DND-41 (cell line): ENCODE measurements around the gene ABHD17C.

Experiments used
- ATAC-seq: fragments of 200-7000 bp; cut with Tn5 transposase; 3 replicates; pipeline ENCODE4 v1.9.1; 2021; ENCODE audit warnings: low read depth; ENCODE audit not compliant: insufficient read depth
- DNase-seq: peaks from one replicate; pipeline ENCODE4 v3.0.0-alpha.2; 2020
- H2AFZ ChIP-seq: 2 replicates; pipeline ENCODE4 v1.6.0; 2012; ENCODE audit warnings: low read depth, low read length
- H3K27ac ChIP-seq: 2 replicates; pipeline ENCODE4 v1.5.1; 2012; ENCODE audit warnings: low read length, inconsistent platforms
- H3K27me3 ChIP-seq: fragments of 200-600 bp; sonication (generic); 2 replicates; pipeline ENCODE4 v1.6.0; 2012; ENCODE audit warnings: low read length, mild to moderate bottlenecking, inconsistent platforms; ENCODE audit not compliant: insufficient read depth, poor library complexity
- H3K36me3 ChIP-seq: 2 replicates; pipeline ENCODE4 v1.5.1; 2012; ENCODE audit warnings: low read length, inconsistent platforms; ENCODE audit not compliant: insufficient read depth
- H3K4me1 ChIP-seq: 2 replicates; pipeline ENCODE4 v1.5.1; 2012; ENCODE audit warnings: mild to moderate bottlenecking, low read length; ENCODE audit not compliant: insufficient read depth
- H3K4me2 ChIP-seq: 2 replicates; pipeline ENCODE4 v1.6.0; 2012; ENCODE audit warnings: mild to moderate bottlenecking, moderate library complexity, low read length, inconsistent platforms; ENCODE audit not compliant: insufficient read depth
- H3K4me3 ChIP-seq, 2 experiments: fragments of 200-600 bp in 1 of 2; shearing (Covaris generic) in 1 of 2; 2 replicates each; pipeline ENCODE4 v1.5.1; 2012 to 2016; ENCODE audit warnings: inconsistent platforms in 2 of 2, low read length in 2 of 2, mild to moderate bottlenecking in 2 of 2, low read depth in 1 of 2, moderate library complexity in 1 of 2
- H3K79me2 ChIP-seq: 2 replicates; pipeline ENCODE4 v1.6.0; 2012; ENCODE audit warnings: low read length, inconsistent platforms; ENCODE audit not compliant: insufficient read depth
- H3K9ac ChIP-seq: 2 replicates; pipeline ENCODE4 v1.6.0; 2012; ENCODE audit warnings: low read depth, mild to moderate bottlenecking, inconsistent platforms, low read length, moderate library complexity
- H3K9me3 ChIP-seq: 2 replicates; pipeline ENCODE4 v1.5.1; 2012; ENCODE audit warnings: low read length, moderate library complexity, mild to moderate bottlenecking, inconsistent platforms; ENCODE audit not compliant: insufficient read depth, severe bottlenecking
- H4K20me1 ChIP-seq: 2 replicates; pipeline ENCODE4 v1.6.0; 2012; ENCODE audit warnings: low read length; ENCODE audit not compliant: insufficient read depth
- CTCF ChIP-seq: IDR thresholded peaks from 2 replicates; pipeline ENCODE4 v1.5.1; 2012; ENCODE audit warnings: borderline replicate concordance, low read length, moderate library complexity, mild to moderate bottlenecking; ENCODE audit not compliant: poor library complexity, severe bottlenecking; ENCODE audit errors: extremely low read depth
- EZH2 ChIP-seq: IDR thresholded peaks from 3 replicates; pipeline ENCODE4 v1.6.1; 2012; ENCODE audit warnings: borderline replicate concordance, low read depth, mild to moderate bottlenecking, moderate library complexity, low read length, inconsistent platforms; ENCODE audit not compliant: severe bottlenecking

The ABHD17C gene

GRCh38 chr15:80732167-80732566 is 37.1 kb downstream of the ABHD17C start:
- no peaks in the 10 kb centered on the region for H4K20me1 ChIP-seq
- DNase-seq (no peak), ATAC-seq (no peak)
- H3K4me3 ChIP-seq: no peak overlapping the region
- H3K27me3 ChIP-seq: no peaks in the 10 kb centered on the region
- TF ChIP-seq EZH2 (no peak), CTCF (no peak)
- no peak overlapping the region for H3K27ac ChIP-seq
- no peak overlapping the region for H3K4me2 ChIP-seq
- no peaks in the 10 kb centered on the region for H3K36me3 ChIP-seq
- H2AFZ ChIP-seq: no peak overlapping the region
- H3K9ac ChIP-seq: no peak overlapping the region
- H3K4me1 ChIP-seq: no peaks in the 10 kb centered on the region
- H3K9me3 ChIP-seq: no peaks in the 10 kb centered on the region
- no peaks in the 10 kb centered on the region for H3K79me2 ChIP-seq

GRCh38 chr15:80732818-80733217 is 37.7 kb downstream of the ABHD17C start:
- Histone ChIP-seq H3K27ac (no peak overlapping the region), H3K4me3 (no peak overlapping the region), H3K27me3 (no peaks in the 10 kb centered on the region), H4K20me1 (no peaks in the 10 kb centered on the region), H3K4me2 (no peak overlapping the region), H3K4me1 (no peaks in the 10 kb centered on the region), H3K9ac (no peak overlapping the region), H2AFZ (no peak overlapping the region), H3K9me3 (no peaks in the 10 kb centered on the region), H3K79me2 (no peaks in the 10 kb centered on the region), H3K36me3 (no peaks in the 10 kb centered on the region)
- TF ChIP-seq EZH2: no peak
- TF ChIP-seq CTCF: no peak
- ATAC-seq (no peak), DNase-seq (no peak)

GRCh38 chr15:80733460-80733859 is 38.4 kb downstream of the ABHD17C start:
- no peak overlapping the region for H2AFZ ChIP-seq
- H3K4me3 ChIP-seq: no peak overlapping the region
- no peaks in the 10 kb centered on the region for H3K9me3 ChIP-seq
- no peak for TF ChIP-seq EZH2
- TF ChIP-seq CTCF: no peak
- ATAC-seq: no peak
- H3K36me3 ChIP-seq: no peaks in the 10 kb centered on the region
- no peak overlapping the region for H3K9ac ChIP-seq
- H3K27ac ChIP-seq: no peak overlapping the region
- no peak for DNase-seq
- H4K20me1 ChIP-seq: no peaks in the 10 kb centered on the region
- no peak overlapping the region for H3K4me2 ChIP-seq
- H3K27me3 ChIP-seq: no peaks in the 10 kb centered on the region
- no peaks in the 10 kb centered on the region for H3K4me1 ChIP-seq
- no peaks in the 10 kb centered on the region for H3K79me2 ChIP-seq

- no peaks in the 10 kb centered on the region for H4K20me1 ChIP-seq
- TF ChIP-seq EZH2 (no peak), CTCF (no peak)
- no peaks in the 10 kb centered on the region for H3K9me3 ChIP-seq
Observed at GRCh38 chr15:80735344-80735743, 40.2 kb downstream of the ABHD17C start.

More at GRCh38 chr15:80735344-80735743, 40.2 kb downstream of the ABHD17C start:
- no peak overlapping the region for H2AFZ ChIP-seq
- H3K36me3 ChIP-seq: no peaks in the 10 kb centered on the region
- H3K4me1 ChIP-seq: no peaks in the 10 kb centered on the region
- no peaks in the 10 kb centered on the region for H3K79me2 ChIP-seq
- DNase-seq: no peak
- H3K4me2 ChIP-seq: no peak overlapping the region
- H3K9ac ChIP-seq: no peak overlapping the region
- H3K27me3 ChIP-seq: no peaks in the 10 kb centered on the region
- ATAC-seq: no peak
- H3K27ac ChIP-seq: no peak overlapping the region
- no peak overlapping the region for H3K4me3 ChIP-seq
